ENCODE data around the gene PLA2G1B.
"Not testable (repeated sequence)": the region's sequence is repeated elsewhere in the genome, so short reads cannot be mapped to it uniquely, and the experiment has no call there.

Gene PLA2G1B

DNA sequence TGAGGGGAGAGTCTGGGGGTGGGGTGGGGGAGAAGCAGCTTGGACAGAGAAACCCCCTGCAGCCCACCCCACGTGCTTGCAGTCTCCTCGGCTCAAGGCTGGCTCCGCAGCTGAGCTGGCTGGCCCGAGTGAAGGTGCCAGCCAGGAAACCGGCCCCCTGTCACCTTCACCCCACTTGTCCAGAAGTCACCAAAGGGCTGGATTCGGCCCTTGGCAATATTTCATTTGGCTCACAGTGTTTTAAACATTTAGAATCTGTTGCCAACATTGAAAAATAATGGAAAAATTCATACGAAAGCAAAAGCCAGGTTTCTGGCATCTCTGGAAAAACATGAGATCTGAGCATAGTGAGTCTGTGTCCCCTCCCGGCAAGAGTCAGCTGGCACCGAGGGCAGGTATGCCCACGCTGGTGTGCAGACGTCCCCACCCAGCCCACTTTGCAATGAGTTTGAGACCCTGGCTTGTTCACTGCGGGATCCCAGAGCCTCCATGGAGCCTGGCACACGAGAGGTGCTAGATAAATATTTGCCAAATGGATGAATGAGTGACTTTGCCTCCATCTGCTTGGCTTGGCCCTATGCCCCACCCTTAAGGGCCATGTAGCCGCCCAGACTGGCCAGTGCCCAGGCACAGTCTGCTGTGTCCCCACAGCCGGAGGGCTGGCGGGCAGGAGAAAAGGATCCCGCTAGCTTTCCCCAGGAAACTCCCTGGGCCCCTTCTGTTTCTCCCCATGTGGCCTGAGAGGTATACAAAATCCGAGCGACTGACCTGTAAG lies 23.2 kb upstream of the PLA2G1B start:
- Histone ChIP-seq H3K27me3 (ENCODE audit: low read depth) (no peaks in the 10 kb centered on the region), H3K4me1 (no peaks in the 10 kb centered on the region), H3K36me3 (replicated peaks) (peaks cover 80% of the 10 kb centered on the region), H3K9me3 (no peaks in the 10 kb centered on the region), H3K4me3 (no peak overlapping the region)
- in situ Hi-C loops (cut with MboI; ENCODE audit: low sequenced_read_pairs), result no loop called here
- no peak for DNase-seq (ENCODE audit: low spot score in 2 of 2)

DNA sequence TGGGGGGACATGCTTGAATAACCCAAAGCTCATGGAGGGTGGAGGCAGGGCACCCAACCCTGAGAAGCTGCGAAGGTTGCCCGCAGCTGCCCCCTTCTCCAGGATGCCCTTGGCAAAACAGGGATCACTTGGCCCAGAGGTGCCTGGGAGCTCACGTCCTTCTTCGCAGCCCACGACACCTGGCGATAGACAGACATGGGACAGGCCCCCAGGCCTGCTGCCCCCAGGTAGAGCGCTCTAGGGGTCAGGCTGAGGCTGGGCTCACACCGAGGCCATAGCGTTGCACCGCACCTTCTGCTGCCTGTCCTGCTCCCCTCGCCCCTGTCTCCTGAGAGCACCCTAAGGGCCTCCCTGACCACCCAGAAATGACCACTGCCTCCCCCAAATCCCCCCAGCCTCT lies 20.2 kb upstream of the PLA2G1B start:
- no peaks in the 10 kb centered on the region for H3K27me3 ChIP-seq (ENCODE audit: low read depth)
- no peak overlapping the region for H3K4me3 ChIP-seq
- peaks cover 84% of the 10 kb centered on the region for H3K36me3 ChIP-seq (replicated peaks)
- H3K4me1 ChIP-seq, result no peaks in the 10 kb centered on the region
- H3K9me3 ChIP-seq, result no peaks in the 10 kb centered on the region; the same call in 1 of the 2 replicates
- in situ Hi-C loops (cut with MboI; ENCODE audit: low sequenced_read_pairs), result loop anchor here (25.0 kb wide), 1 partner anchor 765 kb away; no protein-coding TSS in a partner anchor
- no peak for DNase-seq (ENCODE audit: low spot score in 2 of 2)

DNA sequence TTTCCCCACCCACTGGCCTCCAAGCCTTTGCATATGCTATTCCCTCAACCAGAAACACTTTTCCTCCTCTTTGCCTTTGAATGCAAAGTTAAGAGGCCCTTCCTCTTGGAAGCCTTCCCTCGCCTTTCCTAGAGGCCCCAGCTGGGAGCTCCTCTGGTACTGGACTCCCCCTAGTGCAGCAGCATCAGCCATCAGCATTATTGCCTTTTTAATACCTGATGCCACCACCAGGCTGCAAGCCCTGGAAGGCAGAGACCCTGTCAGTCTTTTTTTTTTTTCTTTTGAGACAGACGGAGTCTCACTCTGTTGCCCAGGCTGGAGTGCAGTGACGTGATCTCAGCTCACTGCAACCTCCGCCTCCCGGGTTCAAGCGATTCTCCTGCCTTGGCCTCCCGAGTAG lies 19.1 kb upstream of the PLA2G1B start:
- no peak for DNase-seq (ENCODE audit: low spot score in 2 of 2)
- in situ Hi-C loops (cut with MboI; ENCODE audit: low sequenced_read_pairs), result loop anchor here (25.0 kb wide), 1 partner anchor 766 kb away; no protein-coding TSS in a partner anchor
- Histone ChIP-seq H3K27me3 (ENCODE audit: low read depth) (no peaks in the 10 kb centered on the region), H3K36me3 (replicated peaks) (peaks cover 76% of the 10 kb centered on the region), H3K9me3 (no peaks in the 10 kb centered on the region; the same call in 1 of the 2 replicates), H3K4me1 (no peaks in the 10 kb centered on the region), H3K4me3 (no peak overlapping the region)

DNA sequence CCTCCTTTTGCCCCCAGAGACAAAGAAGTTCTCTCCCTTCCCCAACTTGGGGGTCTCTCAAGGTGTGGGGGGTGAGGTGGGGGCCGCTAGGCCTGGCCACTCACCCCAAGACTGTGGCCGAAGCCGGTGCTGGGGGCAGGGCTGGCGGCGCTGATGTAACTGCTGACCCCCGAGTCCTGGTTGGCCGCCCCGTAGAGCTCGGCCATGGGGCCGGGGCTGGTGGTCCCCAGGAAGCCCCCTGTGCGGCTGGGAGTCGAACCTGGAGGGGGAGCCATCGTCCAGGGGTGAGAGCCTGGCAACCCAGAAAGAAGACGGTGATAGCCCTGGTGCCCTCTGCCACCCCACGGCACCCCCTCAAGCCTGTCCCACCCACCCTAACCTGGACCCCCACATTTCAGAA lies 18.5 kb upstream of the PLA2G1B start:
- H3K9me3 ChIP-seq, result no peaks in the 10 kb centered on the region; the same call in 1 of the 2 replicates
- no peak for DNase-seq (ENCODE audit: low spot score in 2 of 2)
- H3K4me3 ChIP-seq, result no peak overlapping the region
- in situ Hi-C loops (cut with MboI; ENCODE audit: low sequenced_read_pairs), result loop anchor here (25.0 kb wide), 1 partner anchor 766 kb away; no protein-coding TSS in a partner anchor
- no peaks in the 10 kb centered on the region for H3K4me1 ChIP-seq
- H3K27me3 ChIP-seq (ENCODE audit: low read depth), result no peaks in the 10 kb centered on the region
- peaks cover 72% of the 10 kb centered on the region for H3K36me3 ChIP-seq (replicated peaks)

DNA sequence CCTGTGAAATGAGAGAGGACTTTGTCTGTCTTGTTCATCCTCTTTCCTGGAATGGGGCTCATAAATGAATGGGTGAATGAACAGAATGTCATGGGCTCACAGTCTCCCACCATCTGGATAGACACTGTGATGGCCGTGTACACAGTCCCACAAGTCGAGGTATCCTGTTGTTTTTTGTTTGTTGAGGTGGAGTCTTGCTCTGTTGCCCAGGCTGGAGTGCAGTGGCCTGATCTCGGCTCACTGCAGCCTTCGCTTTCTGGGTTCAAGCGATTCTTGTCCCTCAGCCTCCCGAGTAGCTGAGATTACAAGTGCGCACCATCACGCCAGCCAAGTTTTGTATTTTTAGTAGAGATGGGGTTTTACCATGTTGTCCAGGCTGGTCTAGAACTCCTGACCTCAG lies 16.1 kb upstream of the PLA2G1B start:
- H3K4me1 ChIP-seq, result no peaks in the 10 kb centered on the region
- no peak for DNase-seq (ENCODE audit: low spot score in 2 of 2)
- H3K4me3 ChIP-seq, result no peak overlapping the region
- peaks cover 54% of the 10 kb centered on the region for H3K36me3 ChIP-seq (replicated peaks)
- no peaks in the 10 kb centered on the region for H3K27me3 ChIP-seq (ENCODE audit: low read depth)
- in situ Hi-C loops (cut with MboI; ENCODE audit: low sequenced_read_pairs), result loop anchor here (25.0 kb wide), 1 partner anchor 769 kb away; no protein-coding TSS in a partner anchor
- H3K9me3 ChIP-seq, result no peaks in the 10 kb centered on the region; the same call in 1 of the 2 replicates

DNA sequence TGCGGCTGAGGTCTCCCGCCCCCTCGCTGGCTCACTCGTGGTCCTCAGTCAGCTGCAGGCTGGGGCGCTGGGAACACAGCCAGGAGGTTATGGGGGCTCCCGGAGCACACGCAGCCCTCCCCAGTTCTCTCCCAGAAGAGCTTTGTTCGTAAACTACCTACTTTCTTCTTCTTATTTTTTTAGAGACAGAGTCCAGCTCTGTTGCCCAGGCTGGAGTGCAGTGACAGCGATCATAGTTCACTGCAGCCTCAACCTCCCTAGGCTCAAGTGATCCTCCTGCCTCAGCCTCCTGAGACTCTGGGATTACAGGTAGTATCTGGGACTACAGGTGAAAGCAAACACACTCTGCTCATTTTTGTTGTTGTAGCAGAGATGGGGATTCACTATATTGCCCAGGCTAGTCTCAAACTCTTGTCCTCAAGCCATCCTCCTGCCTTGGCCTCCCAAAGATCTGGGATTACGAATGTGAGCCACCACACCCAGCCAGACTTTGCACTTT lies 15.5 kb upstream of the PLA2G1B start:
- peaks cover 48% of the 10 kb centered on the region for H3K36me3 ChIP-seq (replicated peaks)
- no peak for DNase-seq (ENCODE audit: low spot score in 2 of 2)
- peaks cover 4% of the 10 kb centered on the region; the same call in 1 of the 2 replicates for H3K9me3 ChIP-seq
- no peaks in the 10 kb centered on the region for H3K27me3 ChIP-seq (ENCODE audit: low read depth)
- in situ Hi-C loops (cut with MboI; ENCODE audit: low sequenced_read_pairs), result loop anchor here (25.0 kb wide), 1 partner anchor 769 kb away; no protein-coding TSS in a partner anchor
- no peaks in the 10 kb centered on the region for H3K4me1 ChIP-seq
- no peak overlapping the region for H3K4me3 ChIP-seq

DNA sequence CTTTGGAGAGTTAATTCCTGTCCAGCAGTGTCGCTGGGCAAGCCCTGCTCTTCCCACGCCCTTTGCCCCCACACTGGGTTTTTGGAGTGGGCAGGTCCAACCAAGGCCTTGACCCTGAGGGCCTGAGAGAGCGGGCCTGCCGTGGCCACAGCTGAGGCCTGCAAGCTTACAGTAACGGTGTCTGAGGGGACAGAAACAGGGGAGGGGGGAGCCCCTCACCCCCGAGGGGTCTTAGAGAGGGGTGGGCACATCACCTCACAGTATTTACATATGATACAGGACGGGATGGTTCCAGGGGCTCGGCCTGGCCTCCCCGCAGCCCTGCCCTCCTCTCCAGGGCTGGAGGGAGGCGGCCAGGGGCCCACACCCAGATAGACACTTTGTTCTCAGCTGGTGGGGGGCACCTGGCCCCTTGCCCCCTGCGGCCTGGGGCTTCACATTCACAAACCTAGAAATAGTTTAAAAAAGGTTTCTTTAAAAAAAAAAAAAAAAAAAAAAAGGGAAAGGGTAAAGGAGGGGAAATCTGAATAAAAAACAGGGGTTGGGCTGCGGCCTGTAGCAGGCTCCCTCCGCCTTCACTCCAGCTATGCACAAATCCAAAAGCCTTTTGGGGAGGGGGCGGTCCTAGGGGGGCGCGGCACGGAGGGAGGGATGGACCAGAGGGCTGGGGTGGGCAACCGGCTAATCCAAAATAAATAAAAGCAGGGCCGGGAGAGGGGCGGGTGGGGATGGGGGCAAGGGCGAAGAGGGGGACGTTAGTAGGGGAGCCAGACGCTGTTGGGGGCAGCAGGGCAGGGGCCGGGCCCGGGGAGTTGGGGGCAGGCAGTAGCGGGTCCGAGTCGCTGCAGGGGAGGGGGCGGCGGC lies 14.8 kb upstream of the PLA2G1B start:
- Histone ChIP-seq H3K4me1 (no peaks in the 10 kb centered on the region), H3K4me3 (no peak overlapping the region), H3K9me3 (peaks cover 10% of the 10 kb centered on the region), H3K27me3 (ENCODE audit: low read depth) (no peaks in the 10 kb centered on the region), H3K36me3 (replicated peaks) (peaks cover 41% of the 10 kb centered on the region)
- in situ Hi-C loops (cut with MboI; ENCODE audit: low sequenced_read_pairs), result loop anchor here (25.0 kb wide), 1 partner anchor 770 kb away; no protein-coding TSS in a partner anchor
- DNase-seq (ENCODE audit: low spot score in 2 of 2), result no peak

DNA sequence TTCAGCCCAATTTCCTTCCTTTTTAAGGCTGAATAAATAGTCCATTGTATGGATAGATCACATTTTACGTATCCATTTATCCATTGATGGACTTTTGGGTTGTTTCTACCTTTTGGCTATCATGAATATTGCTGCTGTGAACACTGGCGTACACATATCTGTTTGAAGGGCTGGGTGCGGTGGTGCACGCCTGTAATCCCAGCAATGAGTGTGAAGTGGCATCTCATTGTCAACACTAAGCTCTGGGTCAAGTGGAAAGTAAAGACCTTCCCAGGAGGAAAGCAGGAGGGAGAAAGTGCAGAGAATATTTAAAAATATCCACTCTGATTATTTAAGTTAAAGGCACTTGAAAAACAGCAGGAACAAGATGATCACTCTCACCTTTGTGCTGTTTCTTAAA lies 11.7 kb upstream of the PLA2G1B start:
- in situ Hi-C loops (cut with MboI; ENCODE audit: low sequenced_read_pairs), result loop anchor here (25.0 kb wide), 1 partner anchor 773 kb away; no protein-coding TSS in a partner anchor
- no peak for DNase-seq (ENCODE audit: low spot score in 2 of 2)
- H3K36me3 ChIP-seq (replicated peaks), result peaks cover 12% of the 10 kb centered on the region

DNA sequence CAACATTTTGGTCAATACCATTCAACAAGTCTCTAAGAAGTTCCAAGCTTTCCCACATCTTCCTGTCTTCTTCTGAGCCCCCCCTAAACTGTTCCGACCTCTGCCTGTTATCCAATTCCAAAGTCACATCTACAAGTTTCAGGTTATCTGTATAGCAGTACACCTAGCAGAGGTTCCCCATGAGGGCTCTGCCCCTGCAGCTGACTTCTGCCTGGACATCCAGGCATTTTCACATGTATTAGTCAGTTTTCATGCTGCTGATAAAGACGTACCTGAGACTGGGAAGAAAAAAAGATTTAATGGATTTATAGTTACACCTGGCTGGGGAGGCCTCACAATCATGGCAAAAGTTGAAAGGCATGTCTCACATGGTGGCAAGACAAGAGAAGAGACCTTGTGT lies 10.2 kb upstream of the PLA2G1B start:
- Histone ChIP-seq H3K4me1 (no peaks in the 10 kb centered on the region), H3K9me3 (peaks cover 16% of the 10 kb centered on the region), H3K4me3 (no peak overlapping the region), H3K27me3 (ENCODE audit: low read depth) (no peaks in the 10 kb centered on the region), H3K36me3 (replicated peaks) (no peaks in the 10 kb centered on the region)
- in situ Hi-C loops (cut with MboI; ENCODE audit: low sequenced_read_pairs), result loop anchor here (25.0 kb wide), 1 partner anchor 775 kb away; no protein-coding TSS in a partner anchor
- no peak for DNase-seq (ENCODE audit: low spot score in 2 of 2)

More for the DNA sequence above, 11.7 kb upstream of the PLA2G1B start:
- no peak overlapping the region for H3K4me3 ChIP-seq
- no peaks in the 10 kb centered on the region for H3K4me1 ChIP-seq
- peaks cover 16% of the 10 kb centered on the region for H3K9me3 ChIP-seq
- no peaks in the 10 kb centered on the region for H3K27me3 ChIP-seq (ENCODE audit: low read depth)

DNA sequence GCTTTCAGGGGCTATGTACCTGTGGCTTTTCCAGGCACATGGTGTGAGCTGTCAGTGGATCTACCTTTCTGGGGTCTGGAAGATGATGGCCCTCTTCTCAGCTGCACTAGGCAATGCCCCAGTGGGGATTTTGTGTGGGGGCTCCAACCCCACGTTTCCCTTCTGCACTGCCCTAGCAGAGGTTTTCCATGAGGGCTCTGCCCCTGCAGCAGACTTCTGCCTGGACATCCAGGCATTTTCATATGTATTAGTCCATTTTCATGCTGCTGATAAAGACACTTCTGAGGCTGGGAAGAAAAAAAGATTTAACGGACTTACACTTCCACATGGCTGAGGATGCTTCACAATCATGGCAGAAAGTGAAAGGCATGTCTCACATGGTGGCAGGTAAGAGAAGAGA lies 8.8 kb upstream of the PLA2G1B start:
- in situ Hi-C loops (cut with MboI; ENCODE audit: low sequenced_read_pairs), result loop anchor here (25.0 kb wide), 1 partner anchor 776 kb away; no protein-coding TSS in a partner anchor
- not testable (repeated sequence) for DNase-seq (ENCODE audit: low spot score in 2 of 2); H3K27me3 ChIP-seq (ENCODE audit: low read depth); H3K4me3 ChIP-seq; H3K36me3 ChIP-seq (replicated peaks); H3K4me1 ChIP-seq
- peaks cover 16% of the 10 kb centered on the region for H3K9me3 ChIP-seq

DNA sequence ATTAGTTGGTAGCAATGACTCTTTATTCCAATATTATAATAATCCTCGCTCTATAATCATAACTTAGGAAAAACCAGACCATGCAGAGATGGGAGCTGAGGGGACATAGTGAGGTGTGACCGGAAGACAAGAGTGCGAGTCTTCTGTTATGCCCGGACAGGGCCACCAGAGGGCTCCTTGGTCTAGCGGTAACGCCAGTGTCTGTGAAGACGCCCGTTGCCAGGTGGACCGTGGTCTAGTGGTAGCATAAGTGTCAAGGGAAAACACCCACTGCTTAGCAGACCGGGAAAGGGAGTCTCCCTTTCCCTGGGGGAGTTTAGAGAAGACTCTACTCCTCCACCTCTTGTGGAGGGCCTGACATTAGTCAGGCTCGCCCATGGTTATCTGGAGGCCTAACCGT lies 7.9 kb upstream of the PLA2G1B start:
- not testable (repeated sequence) for H3K27me3 ChIP-seq (ENCODE audit: low read depth); H3K4me1 ChIP-seq; H3K4me3 ChIP-seq; H3K36me3 ChIP-seq (replicated peaks)
- DNase-seq (ENCODE audit: low spot score in 2 of 2), result peak; percentile 40 to 85
- H3K9me3 ChIP-seq, result peaks cover 16% of the 10 kb centered on the region
- in situ Hi-C loops (cut with MboI; ENCODE audit: low sequenced_read_pairs), result loop anchor here (25.0 kb wide), 1 partner anchor 777 kb away; no protein-coding TSS in a partner anchor

DNA sequence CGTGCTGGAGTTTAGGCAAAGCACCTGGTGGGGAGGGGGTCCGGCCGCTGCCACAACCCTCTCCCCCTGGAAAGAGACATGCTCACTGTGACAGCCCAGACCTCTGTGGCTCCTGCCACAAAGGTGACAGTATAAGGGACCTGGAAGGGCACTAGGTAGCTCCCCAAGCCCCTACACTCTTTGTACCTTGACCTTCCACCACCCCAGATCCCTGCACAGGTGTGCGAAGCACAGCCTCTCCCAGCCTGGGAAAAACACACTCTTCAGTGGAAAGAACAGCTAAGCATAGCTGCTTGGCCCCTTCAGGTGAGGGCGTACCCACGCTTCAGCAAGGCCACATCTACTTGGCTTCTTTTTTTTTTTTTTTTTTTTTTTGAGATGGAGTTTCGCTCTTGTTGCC lies 4.9 kb upstream of the PLA2G1B start:
- Histone ChIP-seq H3K9me3 (peaks cover 6% of the 10 kb centered on the region), H3K4me1 (no peaks in the 10 kb centered on the region), H3K36me3 (replicated peaks) (no peaks in the 10 kb centered on the region), H3K4me3 (no peak overlapping the region), H3K27me3 (ENCODE audit: low read depth) (no peaks in the 10 kb centered on the region)
- DNase-seq (ENCODE audit: low spot score in 2 of 2), result no peak
- in situ Hi-C loops (cut with MboI; ENCODE audit: low sequenced_read_pairs), result loop anchor here (25.0 kb wide), 1 partner anchor 780 kb away; no protein-coding TSS in a partner anchor

DNA sequence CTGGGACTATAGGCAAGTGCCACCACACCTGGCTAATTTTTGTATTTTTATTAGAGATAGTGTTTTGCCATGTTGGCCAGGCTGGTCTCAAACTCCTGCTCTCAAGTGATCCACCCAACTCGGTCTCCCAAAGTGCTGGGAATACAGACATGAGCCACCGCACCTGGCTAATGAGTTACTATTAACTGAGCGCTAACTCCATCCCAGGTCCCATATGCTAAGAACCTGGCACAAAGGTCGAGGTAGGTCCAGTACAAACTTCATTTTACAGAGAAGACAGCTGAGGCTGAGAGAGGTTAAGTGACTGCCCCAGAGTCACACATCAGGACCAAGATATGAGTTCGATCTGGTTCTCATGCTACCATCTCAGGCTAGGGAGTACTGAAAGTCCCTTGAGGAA lies 4.5 kb upstream of the PLA2G1B start:
- no peaks in the 10 kb centered on the region for H3K27me3 ChIP-seq (ENCODE audit: low read depth)
- in situ Hi-C loops (cut with MboI; ENCODE audit: low sequenced_read_pairs), result loop anchor here (25.0 kb wide), 1 partner anchor 780 kb away; no protein-coding TSS in a partner anchor

More for the DNA sequence above, 4.5 kb upstream of the PLA2G1B start:
- DNase-seq (ENCODE audit: low spot score in 2 of 2), result no peak
- H3K4me1 ChIP-seq, result no peaks in the 10 kb centered on the region
- peaks cover 5% of the 10 kb centered on the region; the same call in 1 of the 2 replicates for H3K9me3 ChIP-seq
- H3K36me3 ChIP-seq (replicated peaks), result no peaks in the 10 kb centered on the region
- no peak overlapping the region for H3K4me3 ChIP-seq
